Measurements from ENCODE around the gene TENT5A. TPM values are rescaled to one million over a fixed set of nuclear protein-coding genes. Genes with fewer than 3 reads are reported as not detected.
"Not testable (repeated sequence)": the region's sequence is repeated elsewhere in the genome, so short reads cannot be mapped to it uniquely, and the experiment has no call there.

The TENT5A gene
- total RNA-seq, 2 experiments from 2014 or later = 1.1 to 1.2 TPM

DNA sequence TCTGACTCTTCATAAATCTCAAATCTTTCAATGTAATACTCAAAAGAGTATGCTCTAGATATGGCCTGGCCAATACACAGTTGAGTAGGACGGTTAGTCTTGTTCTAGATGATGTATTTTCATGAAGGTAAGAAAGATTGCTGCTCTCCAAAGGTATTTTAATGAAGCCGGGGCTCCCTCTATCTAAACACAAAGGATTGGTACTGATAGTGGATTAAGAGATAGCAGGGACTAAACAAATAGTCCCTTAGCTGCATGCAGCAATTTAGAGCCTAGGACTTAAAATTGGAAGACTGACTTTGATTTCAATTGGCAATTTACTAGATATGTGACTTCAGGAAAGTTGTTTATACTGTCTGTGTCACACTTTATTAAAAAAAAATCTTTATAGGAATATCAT, 31.4 kb upstream of the TENT5A start:
- no peak for TF ChIP-seq CTCF (IDR thresholded peaks at IDR 0.05)
- POLR2A ChIA-PET = no interaction called here

DNA sequence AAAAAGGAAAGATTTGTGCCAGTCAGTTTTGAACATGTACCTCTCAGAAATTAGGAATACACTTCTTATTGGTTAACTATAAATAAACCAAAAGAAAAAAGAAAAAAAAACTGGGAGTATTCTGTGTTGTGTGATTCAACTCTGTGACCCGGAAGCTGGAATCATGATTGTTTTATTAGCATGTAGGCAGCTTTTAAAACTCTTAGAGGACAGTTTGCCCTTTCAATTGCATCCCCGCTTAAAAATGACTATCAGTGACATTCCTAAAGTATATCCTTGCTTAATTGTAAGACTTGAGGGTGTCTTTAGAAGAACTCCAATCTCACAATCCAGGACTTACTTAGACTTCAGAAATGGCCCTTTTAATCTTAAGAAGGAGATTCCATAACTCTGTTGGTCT, 29.1 kb upstream of the TENT5A start:
- POLR2A ChIA-PET = interaction anchor here (0.6 kb wide), 1 partner anchor 1376 kb away, joined by 3 read pairs; no protein-coding TSS in a partner anchor
- no peaks in the 10 kb centered on the region for H3K36me3 Mint-ChIP-seq (ENCODE audit: low read depth)

More for the DNA sequence above, 31.4 kb upstream of the TENT5A start:
- no peak overlapping the region for H3K27ac Mint-ChIP-seq
- DNase-seq = no peak
- CTCF ChIA-PET = interaction anchor here (1.5 kb wide), 1 partner anchor 32 kb away, joined by 3 read pairs; no protein-coding TSS in a partner anchor
- peaks cover 2% of the 10 kb centered on the region for H3K27me3 Mint-ChIP-seq
- no peaks in the 10 kb centered on the region for H3K4me1 Mint-ChIP-seq (ENCODE audit: low read depth)
- peaks cover 4% of the 10 kb centered on the region for H3K9me3 Mint-ChIP-seq
- no peaks in the 10 kb centered on the region for H3K36me3 Mint-ChIP-seq (ENCODE audit: low read depth)
- intact Hi-C loops (cut with micrococcal nuclease) = no loop called here
- H3K4me3 Mint-ChIP-seq = no peak overlapping the region
- no peak for ATAC-seq

GRCh38 chr6:81777586-81778268, 25.2 kb upstream of the TENT5A start:
- Mint-ChIP-seq H3K27me3 (peaks cover 1% of the 10 kb centered on the region), H3K9me3 (peaks cover 4% of the 10 kb centered on the region), H3K4me3 (no peak overlapping the region), H3K27ac (no peak overlapping the region), H3K36me3 (ENCODE audit: low read depth) (no peaks in the 10 kb centered on the region), H3K4me1 (ENCODE audit: low read depth) (peaks cover 5% of the 10 kb centered on the region)
- ATAC-seq (no peak), DNase-seq (no peak)
- TF ChIP-seq CTCF (IDR thresholded peaks at IDR 0.05) = no peak
- ChIA-PET CTCF (no interaction called here), POLR2A (no interaction called here)
- intact Hi-C loops (cut with micrococcal nuclease) = no loop called here

More for the DNA sequence above, 29.1 kb upstream of the TENT5A start:
- Mint-ChIP-seq H3K9me3 (peaks cover 4% of the 10 kb centered on the region), H3K27me3 (peaks cover 1% of the 10 kb centered on the region), H3K4me1 (ENCODE audit: low read depth) (no peaks in the 10 kb centered on the region), H3K27ac (no peak overlapping the region), H3K4me3 (no peak overlapping the region)
- ATAC-seq = no peak
- no peak for TF ChIP-seq CTCF (IDR thresholded peaks at IDR 0.05)
- CTCF ChIA-PET = no interaction called here
- intact Hi-C loops (cut with micrococcal nuclease) = no loop called here
- no peak for DNase-seq

DNA sequence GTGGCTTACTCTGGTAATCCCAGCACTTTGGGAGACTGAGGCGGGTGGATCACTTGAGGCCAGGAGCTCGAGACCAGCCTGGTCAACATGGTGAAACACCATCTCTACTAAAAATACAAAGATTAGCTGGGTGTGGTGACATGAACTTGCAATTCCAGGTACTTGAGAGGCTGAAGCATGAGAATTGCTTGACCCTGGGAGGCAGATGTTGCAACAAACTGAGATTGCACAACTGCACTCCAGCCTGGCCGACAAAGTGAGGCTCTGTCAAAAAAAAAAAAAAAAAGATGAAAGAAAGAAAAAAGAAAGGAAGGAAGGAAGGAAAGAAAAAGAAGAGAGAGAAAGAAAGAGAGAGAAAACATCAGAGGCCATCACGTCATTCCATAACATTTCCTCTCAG, 23.7 kb upstream of the TENT5A start:
- H3K27me3 Mint-ChIP-seq; H3K4me3 Mint-ChIP-seq; H3K27ac Mint-ChIP-seq; H3K36me3 Mint-ChIP-seq (ENCODE audit: low read depth); ATAC-seq; CTCF ChIA-PET; POLR2A ChIA-PET; DNase-seq; H3K9me3 Mint-ChIP-seq; intact Hi-C loops (cut with micrococcal nuclease); H3K4me1 Mint-ChIP-seq (ENCODE audit: low read depth): not testable (repeated sequence)

DNA sequence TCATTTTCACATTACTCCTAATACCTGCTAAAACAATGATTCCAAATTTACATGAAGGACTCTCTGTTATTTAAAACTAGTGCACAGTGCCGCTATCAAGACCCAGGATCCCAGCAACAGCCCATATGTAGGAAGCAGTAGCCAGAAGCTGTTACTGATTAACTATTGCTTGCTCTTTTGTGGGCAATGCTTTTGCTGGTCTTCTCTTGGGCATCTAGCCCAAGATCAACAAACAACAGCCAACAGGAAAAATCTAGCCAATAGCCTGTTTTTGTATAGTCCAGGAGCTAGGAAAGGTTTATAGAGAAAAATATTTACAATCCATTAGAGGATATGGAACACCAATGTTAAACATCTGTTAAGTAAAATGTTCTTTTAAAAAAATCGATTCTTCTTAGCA, 22.1 kb upstream of the TENT5A start:
- ATAC-seq = no peak
- TF ChIP-seq CTCF (IDR thresholded peaks at IDR 0.05) = no peak
- Mint-ChIP-seq H3K36me3 (ENCODE audit: low read depth) (no peaks in the 10 kb centered on the region), H3K27me3 (no peaks in the 10 kb centered on the region), H3K4me3 (no peak overlapping the region), H3K4me1 (ENCODE audit: low read depth) (peaks cover 7% of the 10 kb centered on the region), H3K9me3 (no peaks in the 10 kb centered on the region), H3K27ac (no peak overlapping the region)
- DNase-seq = no peak
- ChIA-PET CTCF (no interaction called here), POLR2A (no interaction called here)
- intact Hi-C loops (cut with micrococcal nuclease) = no loop called here
